Left lung (tissue), 10 donors: ENCODE data around the gene PAM. TPM values are rescaled to one million over a fixed set of nuclear protein-coding genes. Genes with fewer than 3 reads are reported as not detected.
A peak's percentile ranks its signal among the peaks of the same experiment; 100 is the strongest.
"Not testable (repeated sequence)": the region's sequence is repeated elsewhere in the genome, so short reads cannot be mapped to it uniquely, and the experiment has no call there.

ENCODE experiments used
- ATAC-seq: fragments of 200-7000 bp; cut with Tn5 transposase; one replicate; pipeline ENCODE4 v1.9.1; 2020; ENCODE audit warnings: moderate library complexity
- DNase-seq, 4 donors: peaks; one replicate each; pipeline ENCODE4 v3.0.0-alpha.2; 2013 to 2020
- H3K27ac ChIP-seq, 2 donors: fragments of 200-600 bp; sonication (generic) in 1 of 2; one replicate each; pipeline versions ENCODE4 v1.5.0 to v1.8.0; 2020 to 2021
- H3K27me3 ChIP-seq, 2 donors: fragments of 200-600 bp; sonication (generic) in 1 of 2; one replicate each; pipeline versions ENCODE4 v1.5.0 to v1.8.0; 2020 to 2021
- H3K36me3 ChIP-seq, 2 donors: fragments of 200-600 bp; sonication (generic) in 1 of 2; one replicate each; pipeline versions ENCODE4 v1.5.0 to v1.8.0; 2020 to 2021
- H3K4me1 ChIP-seq, 2 donors: fragments of 200-600 bp; one replicate each; pipeline ENCODE4 v1.8.0; 2021
- H3K4me3 ChIP-seq, 2 donors: fragments of 200-600 bp; sonication (generic) in 1 of 2; one replicate each; pipeline versions ENCODE4 v1.5.0 to v1.8.0; 2020 to 2021; ENCODE audit warnings: mild to moderate bottlenecking in 1 of 2
- H3K9me3 ChIP-seq, 2 donors: fragments of 200-600 bp; sonication (generic) in 1 of 2; one replicate each; pipeline versions ENCODE4 v1.5.0 to v1.8.0; 2020 to 2021
- CTCF ChIP-seq, 2 donors: fragments of 200-600 bp; sonication (generic) in 1 of 2; IDR thresholded peaks; one replicate each; pipeline versions ENCODE4 v1.5.0 to v1.8.0; 2021; ENCODE audit warnings: antibody characterized with exemption in 2 of 2
- intact Hi-C, 2 donors: fragments of 100-400 bp; cut with DNase I; formaldehyde crosslinking; loops; one replicate each; pipeline versions ENCODE4 v1.11.2 to v1.14.2; 2022
- polyA plus RNA-seq, 6 donors: library from polyadenylated mRNA; unstranded; fragments of 120-200 nt; gene quantifications; one replicate each; pipeline ENCODE4 v1.2.1, GENCODE V29; 2013; ENCODE audit not compliant: insufficient read length in 6 of 6
- total RNA-seq, 2 donors: library from RNA; stranded (reverse); fragmentation: NEBNext Ultra II Directional; extraction: Animal tissue kit (Norgen Biotek cat#: 25700); gene quantifications; one replicate each; pipeline ENCODE4 v1.2.1, GENCODE V29; 2021
- donor health status: DM: no; HTN: yes; CAD: no.
- donor health status: DM: no; HTN: no; CAD: no.

The PAM gene
- total and polyA plus RNA-seq, 8 donors = 93.3 to 427 (median 145) TPM

GRCh38 chr5:102902647-102903046 is 147.5 kb downstream of the PAM start:
- H3K27ac ChIP-seq = no peak overlapping the region
- TF ChIP-seq CTCF (IDR thresholded peaks at IDR 0.05) = no peak
- H3K36me3 ChIP-seq = no peaks in the 10 kb centered on the region
- peaks cover 0 to 3% of the 10 kb centered on the region in 2 donors for H3K9me3 ChIP-seq
- H3K4me3 ChIP-seq = no peak overlapping the region
- DNase-seq = no peak
- intact Hi-C loops = no loop called here
- no peak for ATAC-seq
- H3K27me3 ChIP-seq = no peaks in the 10 kb centered on the region
- no peaks in the 10 kb centered on the region for H3K4me1 ChIP-seq

- TF ChIP-seq CTCF (IDR thresholded peaks at IDR 0.05) = no peak
- Histone ChIP-seq H3K4me1 (no peaks in the 10 kb centered on the region), H3K36me3 (no peaks in the 10 kb centered on the region), H3K4me3 (no peak overlapping the region), H3K27ac (no peak overlapping the region), H3K9me3 (peaks cover 0 to 3% of the 10 kb centered on the region in 2 donors), H3K27me3 (no peaks in the 10 kb centered on the region)
- DNase-seq = no peak
- intact Hi-C loops = no loop called here
- no peak for ATAC-seq
These were observed 148.2 kb downstream of the PAM start for GRCh38 chr5:102903074-102903871.

- H3K9me3 ChIP-seq = peaks cover 0 to 3% of the 10 kb centered on the region in 2 donors
- DNase-seq (no peak), ATAC-seq (no peak)
- TF ChIP-seq CTCF (IDR thresholded peaks at IDR 0.05) = no peak
- no peak overlapping the region for H3K27ac ChIP-seq
- no peak overlapping the region for H3K4me3 ChIP-seq
- no peaks in the 10 kb centered on the region for H3K27me3 ChIP-seq
- intact Hi-C loops = no loop called here
- no peaks in the 10 kb centered on the region for H3K36me3 ChIP-seq
- no peaks in the 10 kb centered on the region for H3K4me1 ChIP-seq
These were observed 150.0 kb downstream of the PAM start for GRCh38 chr5:102905056-102905455.

GRCh38 chr5:102907099-102907498 is 152.0 kb downstream of the PAM start:
- H3K9me3 ChIP-seq, ATAC-seq, DNase-seq, H3K27ac ChIP-seq, intact Hi-C loops, H3K4me3 ChIP-seq, H3K36me3 ChIP-seq, H3K27me3 ChIP-seq: not testable (repeated sequence)
- H3K4me1 ChIP-seq = peaks cover 0 to 13% of the 10 kb centered on the region in 2 donors

GRCh38 chr5:102910240-102911226 is 155.4 kb downstream of the PAM start:
- DNase-seq = no peak
- Histone ChIP-seq H3K4me3 (no peak overlapping the region), H3K9me3 (peaks cover 0 to 3% of the 10 kb centered on the region in 2 donors), H3K4me1 (peaks cover 0 to 18% of the 10 kb centered on the region in 2 donors), H3K27me3 (no peaks in the 10 kb centered on the region), H3K27ac (no peak overlapping the region), H3K36me3 (peaks cover 0 to 11% of the 10 kb centered on the region in 2 donors)
- TF ChIP-seq CTCF (IDR thresholded peaks at IDR 0.05) = no peak
- intact Hi-C loops = no loop called here
- ATAC-seq = peak; percentile 62
